K562 (cell line): ENCODE data around the gene TP53BP1. TPM values are rescaled to one million over a fixed set of nuclear protein-coding genes. Genes with fewer than 3 reads are reported as not detected.
A peak's percentile ranks its signal among the peaks of the same experiment; 100 is the strongest.

Experiments
- ATAC-seq: fragments of 200-7000 bp; cut with Tn5 transposase; 3 replicates; pipeline ENCODE4 v1.9.1; 2020; ENCODE audit warnings: moderate library complexity
- BruUV-seq: library from RNA; stranded (reverse); fragments of 400-500 nt; replicated peaks from 2 replicates; lab custom pipeline; 2021; lab: Mats Ljungman, UMichigan
- CTCF ChIA-PET: fragments of 300-600 bp; formaldehyde crosslinking; extraction: SDS; loops from one replicate; lab custom pipeline; 2021; ENCODE audit warnings: low intra/inter-chr PET ratio; lab: Yijun Ruan, JAX
- POLR2A ChIA-PET: fragments of 300-600, 350-650 bp; sonication (Branson Sonifier 250); formaldehyde crosslinking; extraction: SDS; loops from one replicate; lab custom pipeline; 2021; ENCODE audit warnings: antibody characterized with exemption, inconsistent platforms; lab: Yijun Ruan, JAX
- DNase-seq, 4 experiments: peaks; one replicate each; pipeline versions ENCODE4 v3.0.0 to v3.0.0-alpha.2; 2011 to 2018; ENCODE audit warnings: low spot score in 3 of 4, mixed read lengths in 3 of 4; ENCODE audit errors: extremely low read depth in 1 of 4
- FAIRE-seq: peaks from 2 replicates; lab custom pipeline; 2011; peaks lifted over from hg19 to GRCh38; lab: Jason Lieb, UNC
- H2AFZ ChIP-seq: 2 replicates; pipeline ENCODE4 v1.6.0; 2011; ENCODE audit warnings: low read depth, low read length, control low read depth, inconsistent platforms
- H3K27ac ChIP-seq: fragments of 200-600 bp; 3 replicates; pipeline ENCODE4 v1.8.0; 2011; ENCODE audit warnings: low read depth, mild to moderate bottlenecking, control low read depth, inconsistent platforms, low read length, moderate library complexity, mixed read lengths; ENCODE audit errors: extremely low read depth
- H3K27me3 ChIP-seq, 2 experiments: fragments of 300-600 bp in 1 of 2; 2 replicates in 1 of 2; 3 replicates in 1 of 2; pipeline versions ENCODE4 v1.6.0 to v1.8.0; 2011; ENCODE audit warnings: inconsistent platforms in 2 of 2, low read length in 2 of 2, mild to moderate bottlenecking in 1 of 2, mixed read lengths in 1 of 2, moderate library complexity in 1 of 2; ENCODE audit not compliant: control insufficient read depth in 2 of 2, insufficient read depth in 2 of 2
- H3K36me3 ChIP-seq: fragments of 300-600 bp; 3 replicates; pipeline ENCODE4 v1.8.0; 2011; ENCODE audit warnings: mild to moderate bottlenecking, low read length, inconsistent platforms; ENCODE audit not compliant: control insufficient read depth, insufficient read depth
- H3K4me1 ChIP-seq, 2 experiments: fragments of 200-600 bp in 1 of 2; replicated peaks in 1 of 2; 2 replicates in 1 of 2; 3 replicates in 1 of 2; pipeline versions ENCODE4 v1.5.1 to v1.8.0; 2011; ENCODE audit warnings: inconsistent platforms in 2 of 2, low read length in 2 of 2, mild to moderate bottlenecking in 1 of 2, mixed read lengths in 1 of 2, moderate library complexity in 1 of 2; ENCODE audit not compliant: control insufficient read depth in 2 of 2, insufficient read depth in 2 of 2
- H3K4me2 ChIP-seq: 2 replicates; pipeline ENCODE4 v1.6.1; 2011; ENCODE audit warnings: low read length, control low read depth, inconsistent platforms, mixed read lengths; ENCODE audit not compliant: insufficient read depth
- H3K4me3 ChIP-seq: fragments of 200-600 bp; sonication (generic), shearing (Covaris generic); 2 replicates; pipeline ENCODE4 v1.5.1; 2016; ENCODE audit warnings: control low read depth, inconsistent platforms
- H3K79me2 ChIP-seq: fragments of 200-600 bp; 3 replicates; pipeline ENCODE4 v1.8.0; 2011; ENCODE audit warnings: low read length, inconsistent platforms; ENCODE audit not compliant: control insufficient read depth, insufficient read depth
- H3K9ac ChIP-seq, 2 experiments: 2 replicates each; pipeline versions ENCODE4 v1.6.0 to v1.6.1; 2011; ENCODE audit warnings: low read depth in 2 of 2, low read length in 2 of 2, control low read depth in 1 of 2, inconsistent platforms in 1 of 2, mild to moderate bottlenecking in 1 of 2, mixed read lengths in 1 of 2; ENCODE audit not compliant: insufficient read depth in 1 of 2
- H3K9me1 ChIP-seq: one replicate; pipeline ENCODE4 v1.6.0; 2011; ENCODE audit warnings: inconsistent platforms, mild to moderate bottlenecking, low read length, moderate library complexity; ENCODE audit not compliant: control insufficient read depth, insufficient read depth
- H3K9me3 ChIP-seq: replicated peaks from 2 replicates; pipeline ENCODE4 v1.5.1; 2011; ENCODE audit warnings: low read depth, low read length, inconsistent platforms; ENCODE audit not compliant: control insufficient read depth, insufficient read depth
- H4K20me1 ChIP-seq: replicated peaks from 2 replicates; pipeline ENCODE4 v1.6.1; 2011; ENCODE audit warnings: low read length, inconsistent platforms, mixed read lengths; ENCODE audit not compliant: control insufficient read depth, insufficient read depth
- PHF21A ChIP-seq: fragments of 450-650 bp; IDR thresholded peaks from 2 replicates; pipeline ENCODE4 v1.6.1; 2017; ENCODE audit warnings: low read depth, borderline replicate concordance
- PHF8 ChIP-seq: fragments of 200-600 bp; sonication (generic); IDR thresholded peaks from 2 replicates; pipeline ENCODE4 v1.6.1; 2012; ENCODE audit warnings: mixed run types, mild to moderate bottlenecking, inconsistent platforms, low read length, moderate library complexity, borderline replicate concordance
- RBFOX2 ChIP-seq: fragments of 200-400 bp; formaldehyde crosslinking; IDR thresholded peaks from 2 replicates; pipeline ENCODE4 v1.6.1; 2017; ENCODE audit warnings: low read depth, mild to moderate bottlenecking, low read length, moderate library complexity
- ZNF133 ChIP-seq: fragments of 250-450 bp; sonication (Bioruptor Pico); IDR thresholded peaks from 2 replicates; pipeline ENCODE4 v1.4.0; 2020; ENCODE audit warnings: mild to moderate bottlenecking
- ZNF212 ChIP-seq: fragments of 450-650 bp; formaldehyde crosslinking; IDR thresholded peaks from 2 replicates; pipeline ENCODE4 v1.4.0; 2020; ENCODE audit warnings: mild to moderate bottlenecking
- ZSCAN32 ChIP-seq: fragments of 450-650 bp; formaldehyde crosslinking; IDR thresholded peaks from 2 replicates; pipeline ENCODE4 v1.4.0; 2020; ENCODE audit warnings: mild to moderate bottlenecking, moderate library complexity
- WGBS: fragments of 100-300 bp; shearing (Covaris generic); methylation state at CpG from one replicate; pipeline ENCODE4 v1.1.6; 2016; ENCODE audit warnings: low coverage, mixed read lengths; ENCODE audit not compliant: insufficient coverage; ENCODE audit errors: missing lambda C conversion rate; 5-methylcytosine and 5-hydroxymethylcytosine counted together
- in situ Hi-C: fragments of 300-500 bp; cut with MboI; formaldehyde crosslinking; loops from 4 replicates; pipeline ENCODE4 v1.15.0; 2018; ENCODE audit warnings: inconsistent platforms, mixed read lengths
- intact Hi-C: fragments of 100-400 bp; cut with micrococcal nuclease; formaldehyde crosslinking; loops from 2 replicates; pipeline ENCODE4 v1.14.2; 2022
- polyA plus RNA-seq, 8 experiments: library from polyadenylated mRNA; depleted of rRNA in 4 of 8; stranded (reverse) in 5 of 8; unstranded in 3 of 8; fragments of >200 nt; fragmentation: Nextera tagmentation in 2 of 8; fragmentation: Illumina TruSeq in 1 of 8; extraction: Ambion mirVana in 2 of 8; extraction: Trizol in 1 of 8; gene quantifications; 2 replicates each; pipeline versions ENCODE4 v1.2.1 to v1.2.3, GENCODE V29; 2011 to 2014; ENCODE audit warnings: inconsistent platforms in 1 of 8, missing spikeins in 1 of 8
- total RNA-seq, 7 experiments: library from RNA; depleted of rRNA in 6 of 7; stranded (reverse); fragments of >200 nt in 6 of 7; fragmentation: Illumina TruSeq in 2 of 7; extraction: Trizol in 2 of 7; gene quantifications; 2 replicates each; pipeline versions ENCODE4 v1.2.1 to v1.2.3, GENCODE V29; 2011 to 2021; ENCODE audit warnings: low replicate concordance in 1 of 7
- TF ChIP-seq, protein P1 (sequence below): fragments of 450-650 bp; IDR thresholded peaks from 2 replicates; pipeline ENCODE4 v1.6.1; 2016; ENCODE audit warnings: missing biosample characterization, missing genetic modification characterization
- TF ChIP-seq, protein P2 (sequence below): fragments of 450-650 bp; IDR thresholded peaks from 2 replicates; pipeline ENCODE4 v1.6.1; 2014; ENCODE audit warnings: low read depth, mild to moderate bottlenecking, moderate library complexity, borderline replicate concordance
- TF ChIP-seq, protein P3 (sequence below): IDR thresholded peaks from 2 replicates; pipeline ENCODE4 v1.6.1; 2011; ENCODE audit warnings: borderline replicate concordance, low read depth, mild to moderate bottlenecking, moderate library complexity, low read length; ENCODE audit not compliant: insufficient read depth, poor library complexity, severe bottlenecking
- TF ChIP-seq, protein P4 (sequence below): sonication (generic); formaldehyde crosslinking; IDR thresholded peaks from 2 replicates; pipeline ENCODE4 v1.8.0; 2022; ENCODE audit warnings: missing genetic modification reagents, mild to moderate bottlenecking, borderline replicate concordance

The TP53BP1 gene
- total and polyA plus RNA-seq, 9 of the 15 experiments (the other 6 are each of a cell fraction or from before 2014, with no cell fraction given), result 5.7 to 63.3 (median 30.9) TPM

DNA sequence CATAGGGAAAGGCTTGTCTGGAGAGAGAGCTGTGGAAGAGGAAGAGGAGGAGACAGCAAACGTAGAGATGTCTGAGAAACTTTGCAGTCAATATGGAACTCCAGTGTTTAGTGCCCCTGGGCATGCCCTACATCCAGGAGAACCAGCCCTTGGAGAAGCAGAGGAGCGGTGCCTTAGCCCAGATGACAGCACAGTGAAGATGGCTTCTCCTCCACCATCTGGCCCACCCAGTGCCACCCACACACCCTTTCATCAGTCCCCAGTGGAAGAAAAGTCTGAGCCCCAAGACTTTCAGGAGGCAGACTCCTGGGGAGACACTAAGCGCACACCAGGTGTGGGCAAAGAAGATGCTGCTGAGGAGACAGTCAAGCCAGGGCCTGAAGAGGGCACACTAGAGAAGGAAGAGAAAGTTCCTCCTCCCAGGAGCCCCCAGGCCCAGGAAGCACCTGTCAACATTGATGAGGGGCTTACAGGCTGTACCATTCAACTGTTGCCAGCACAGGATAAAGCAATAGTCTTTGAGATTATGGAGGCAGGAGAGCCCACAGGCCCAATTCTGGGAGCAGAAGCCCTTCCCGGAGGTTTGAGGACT lies 31.4 kb upstream of the TP53BP1 start:
- Histone ChIP-seq H3K9ac (peak overlapping the region in 1 of 2 experiments; percentile 51; a peak in 1 of 4 replicates), H3K9me1 (no peaks in the 10 kb centered on the region), H3K4me2 (no peak overlapping the region), H3K79me2 (peaks cover 4% of the 10 kb centered on the region; the same call in 2 of the 3 replicates), H3K4me1 (peaks cover 6 to 13% of the 10 kb centered on the region in 2 experiments; a peak in 3 of 5 replicates), H3K27ac (no peak overlapping the region), H3K9me3 (no peaks in the 10 kb centered on the region), H2AFZ (no peak overlapping the region), H3K27me3 (no peaks in the 10 kb centered on the region), H3K4me3 (no peak overlapping the region), H4K20me1 (peaks cover 5% of the 10 kb centered on the region; the same call in 1 of the 2 replicates), H3K36me3 (peaks cover 63% of the 10 kb centered on the region; the same call in 2 of the 3 replicates)
- peak in 1 of 4 experiments; percentile 2 for DNase-seq
- ATAC-seq, result no peak
- ChIA-PET CTCF (no interaction called here), POLR2A (interaction anchor here (1.0 to 1.1 kb wide), 2 partner anchors 10 to 12 kb away, joined by 3 to 4 read pairs; no protein-coding TSS in a partner anchor)
- TF ChIP-seq, protein P1, sequence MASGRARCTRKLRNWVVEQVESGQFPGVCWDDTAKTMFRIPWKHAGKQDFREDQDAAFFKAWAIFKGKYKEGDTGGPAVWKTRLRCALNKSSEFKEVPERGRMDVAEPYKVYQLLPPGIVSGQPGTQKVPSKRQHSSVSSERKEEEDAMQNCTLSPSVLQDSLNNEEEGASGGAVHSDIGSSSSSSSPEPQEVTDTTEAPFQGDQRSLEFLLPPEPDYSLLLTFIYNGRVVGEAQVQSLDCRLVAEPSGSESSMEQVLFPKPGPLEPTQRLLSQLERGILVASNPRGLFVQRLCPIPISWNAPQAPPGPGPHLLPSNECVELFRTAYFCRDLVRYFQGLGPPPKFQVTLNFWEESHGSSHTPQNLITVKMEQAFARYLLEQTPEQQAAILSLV, result no peak
- TF ChIP-seq ZSCAN32 (no peak), ZNF212 (CRISPR knock-in tag) (no peak), PHF8 (no peak), RBFOX2 (no peak), ZNF133 (CRISPR knock-in tag) (no peak), PHF21A (no peak)
- TF ChIP-seq, protein P2, sequence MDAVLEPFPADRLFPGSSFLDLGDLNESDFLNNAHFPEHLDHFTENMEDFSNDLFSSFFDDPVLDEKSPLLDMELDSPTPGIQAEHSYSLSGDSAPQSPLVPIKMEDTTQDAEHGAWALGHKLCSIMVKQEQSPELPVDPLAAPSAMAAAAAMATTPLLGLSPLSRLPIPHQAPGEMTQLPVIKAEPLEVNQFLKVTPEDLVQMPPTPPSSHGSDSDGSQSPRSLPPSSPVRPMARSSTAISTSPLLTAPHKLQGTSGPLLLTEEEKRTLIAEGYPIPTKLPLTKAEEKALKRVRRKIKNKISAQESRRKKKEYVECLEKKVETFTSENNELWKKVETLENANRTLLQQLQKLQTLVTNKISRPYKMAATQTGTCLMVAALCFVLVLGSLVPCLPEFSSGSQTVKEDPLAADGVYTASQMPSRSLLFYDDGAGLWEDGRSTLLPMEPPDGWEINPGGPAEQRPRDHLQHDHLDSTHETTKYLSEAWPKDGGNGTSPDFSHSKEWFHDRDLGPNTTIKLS, result no peak
- TF ChIP-seq, protein P3, sequence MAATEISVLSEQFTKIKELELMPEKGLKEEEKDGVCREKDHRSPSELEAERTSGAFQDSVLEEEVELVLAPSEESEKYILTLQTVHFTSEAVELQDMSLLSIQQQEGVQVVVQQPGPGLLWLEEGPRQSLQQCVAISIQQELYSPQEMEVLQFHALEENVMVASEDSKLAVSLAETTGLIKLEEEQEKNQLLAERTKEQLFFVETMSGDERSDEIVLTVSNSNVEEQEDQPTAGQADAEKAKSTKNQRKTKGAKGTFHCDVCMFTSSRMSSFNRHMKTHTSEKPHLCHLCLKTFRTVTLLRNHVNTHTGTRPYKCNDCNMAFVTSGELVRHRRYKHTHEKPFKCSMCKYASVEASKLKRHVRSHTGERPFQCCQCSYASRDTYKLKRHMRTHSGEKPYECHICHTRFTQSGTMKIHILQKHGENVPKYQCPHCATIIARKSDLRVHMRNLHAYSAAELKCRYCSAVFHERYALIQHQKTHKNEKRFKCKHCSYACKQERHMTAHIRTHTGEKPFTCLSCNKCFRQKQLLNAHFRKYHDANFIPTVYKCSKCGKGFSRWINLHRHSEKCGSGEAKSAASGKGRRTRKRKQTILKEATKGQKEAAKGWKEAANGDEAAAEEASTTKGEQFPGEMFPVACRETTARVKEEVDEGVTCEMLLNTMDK, result no peak
- TF ChIP-seq, protein P4, sequence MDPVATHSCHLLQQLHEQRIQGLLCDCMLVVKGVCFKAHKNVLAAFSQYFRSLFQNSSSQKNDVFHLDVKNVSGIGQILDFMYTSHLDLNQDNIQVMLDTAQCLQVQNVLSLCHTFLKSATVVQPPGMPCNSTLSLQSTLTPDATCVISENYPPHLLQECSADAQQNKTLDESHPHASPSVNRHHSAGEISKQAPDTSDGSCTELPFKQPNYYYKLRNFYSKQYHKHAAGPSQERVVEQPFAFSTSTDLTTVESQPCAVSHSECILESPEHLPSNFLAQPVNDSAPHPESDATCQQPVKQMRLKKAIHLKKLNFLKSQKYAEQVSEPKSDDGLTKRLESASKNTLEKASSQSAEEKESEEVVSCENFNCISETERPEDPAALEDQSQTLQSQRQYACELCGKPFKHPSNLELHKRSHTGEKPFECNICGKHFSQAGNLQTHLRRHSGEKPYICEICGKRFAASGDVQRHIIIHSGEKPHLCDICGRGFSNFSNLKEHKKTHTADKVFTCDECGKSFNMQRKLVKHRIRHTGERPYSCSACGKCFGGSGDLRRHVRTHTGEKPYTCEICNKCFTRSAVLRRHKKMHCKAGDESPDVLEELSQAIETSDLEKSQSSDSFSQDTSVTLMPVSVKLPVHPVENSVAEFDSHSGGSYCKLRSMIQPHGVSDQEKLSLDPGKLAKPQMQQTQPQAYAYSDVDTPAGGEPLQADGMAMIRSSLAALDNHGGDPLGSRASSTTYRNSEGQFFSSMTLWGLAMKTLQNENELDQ, result no peak
- intact Hi-C loops, result no loop called here
- BruUV-seq, result no TSS peak
- 87% methylated on average over 4 of the region's 4 CpGs for WGBS
- FAIRE-seq, result no peak
- in situ Hi-C loops, result no loop called here
